ENCODE data around the gene DNAJC5G.
A peak's percentile ranks its signal among the peaks of the same experiment; 100 is the strongest.
"Not testable (repeated sequence)": the region's sequence is repeated elsewhere in the genome, so short reads cannot be mapped to it uniquely, and the experiment has no call there.

The DNAJC5G gene

DNA sequence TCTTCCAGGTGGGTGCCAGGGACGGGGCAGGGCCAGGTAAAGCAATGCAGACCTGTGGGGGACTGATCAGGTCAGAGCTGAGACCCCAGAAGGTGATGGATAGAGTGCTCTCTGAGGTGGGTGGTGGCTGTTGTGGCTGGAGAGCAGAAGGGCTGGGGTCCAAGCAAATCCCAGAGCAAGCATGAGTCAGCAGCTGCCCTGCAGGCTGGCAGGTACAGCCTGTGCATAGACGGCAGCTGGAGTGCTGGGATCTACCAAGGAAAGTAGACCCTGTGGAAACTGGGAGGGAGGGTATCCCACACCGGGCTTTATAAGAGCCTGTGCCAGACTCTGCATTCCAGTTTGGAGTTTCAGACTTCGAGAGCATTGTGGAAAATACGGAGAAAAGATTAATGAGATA lies 7.7 kb downstream of the DNAJC5G start:
- H3K4me3 Mint-ChIP-seq = no peak overlapping the region
- no peak for DNase-seq
- H3K27ac Mint-ChIP-seq = no peak overlapping the region

DNA sequence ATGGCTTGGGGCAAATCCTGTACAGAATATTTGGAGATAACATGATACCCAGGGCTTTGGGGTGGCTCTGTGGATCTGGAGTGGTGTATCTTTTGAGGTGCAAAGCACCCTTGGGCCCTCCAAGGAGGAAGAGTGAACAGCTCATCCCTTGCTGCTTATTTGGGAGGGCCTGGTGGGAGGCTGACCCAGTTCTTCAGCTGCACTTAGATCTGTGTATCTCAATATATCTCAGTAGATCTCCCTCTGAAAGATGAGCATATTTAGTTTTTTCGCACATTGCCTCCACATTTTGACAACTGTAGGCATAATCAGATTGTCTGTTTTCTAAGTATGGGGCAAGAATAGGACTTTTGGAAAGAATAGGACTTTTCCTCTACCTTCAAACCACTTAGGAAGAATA lies 9.8 kb downstream of the DNAJC5G start:
- Mint-ChIP-seq H3K4me3 (no peak overlapping the region), H3K27ac (no peak overlapping the region), H3K9me3 (no peaks in the 10 kb centered on the region), H3K4me1 (no peaks in the 10 kb centered on the region), H3K27me3 (peaks cover 19% of the 10 kb centered on the region), H3K36me3 (ENCODE audit: low read depth) (no peaks in the 10 kb centered on the region)
- DNase-seq (no peak), ATAC-seq (no peak)

More for the DNA sequence above, 7.7 kb downstream of the DNAJC5G start:
- Mint-ChIP-seq H3K9me3 (no peaks in the 10 kb centered on the region), H3K36me3 (ENCODE audit: low read depth) (no peaks in the 10 kb centered on the region), H3K4me1 (peaks cover 3% of the 10 kb centered on the region), H3K27me3 (peaks cover 22% of the 10 kb centered on the region)
- no peak for ATAC-seq

DNA sequence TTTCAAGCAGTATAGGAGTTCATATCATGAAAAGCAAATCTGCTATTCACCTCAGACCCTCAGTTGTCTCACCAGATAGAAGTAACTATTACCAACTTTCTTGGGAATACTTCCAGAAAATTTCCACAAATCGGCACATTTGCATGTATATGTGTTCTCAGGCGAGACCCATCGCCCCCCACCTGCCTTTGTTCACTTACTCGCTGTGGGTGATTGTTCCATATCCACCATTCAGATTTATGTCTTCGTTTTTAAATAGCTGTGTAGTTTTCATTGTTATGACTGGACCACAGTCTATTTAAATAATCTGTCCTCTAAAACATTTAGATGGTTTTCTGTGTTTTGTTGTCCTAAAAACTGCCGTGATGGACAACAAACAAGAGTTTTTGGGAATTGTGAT lies 10.2 kb downstream of the DNAJC5G start:
- Mint-ChIP-seq H3K9me3 (no peaks in the 10 kb centered on the region), H3K4me3 (no peak overlapping the region), H3K36me3 (ENCODE audit: low read depth) (no peaks in the 10 kb centered on the region), H3K27me3 (peaks cover 19% of the 10 kb centered on the region), H3K27ac (no peak overlapping the region), H3K4me1 (no peaks in the 10 kb centered on the region)
- DNase-seq (no peak), ATAC-seq (no peak)

DNA sequence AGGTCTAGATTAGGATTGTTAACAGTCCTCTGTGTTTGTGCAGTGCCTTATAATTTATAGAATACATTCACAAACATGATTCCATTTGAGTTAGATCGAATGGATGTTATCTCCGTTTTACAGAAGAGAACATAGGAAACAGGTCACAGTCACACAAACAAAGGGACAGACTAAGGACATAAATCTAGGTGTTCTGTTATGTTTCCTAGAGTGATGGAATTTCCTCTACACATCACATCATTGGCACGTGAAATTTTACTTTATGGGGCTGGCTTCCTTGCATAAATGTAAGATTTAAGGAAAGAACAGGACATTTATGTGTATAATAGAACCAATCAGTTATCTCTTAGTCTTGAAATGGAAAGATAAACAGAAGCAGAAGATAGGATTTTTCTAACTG lies 13.4 kb downstream of the DNAJC5G start:
- Mint-ChIP-seq H3K36me3 (ENCODE audit: low read depth) (no peaks in the 10 kb centered on the region), H3K27me3 (peaks cover 9% of the 10 kb centered on the region), H3K9me3 (no peaks in the 10 kb centered on the region), H3K4me3 (no peak overlapping the region), H3K27ac (no peak overlapping the region), H3K4me1 (no peaks in the 10 kb centered on the region)
- ATAC-seq (no peak), DNase-seq (no peak)

DNA sequence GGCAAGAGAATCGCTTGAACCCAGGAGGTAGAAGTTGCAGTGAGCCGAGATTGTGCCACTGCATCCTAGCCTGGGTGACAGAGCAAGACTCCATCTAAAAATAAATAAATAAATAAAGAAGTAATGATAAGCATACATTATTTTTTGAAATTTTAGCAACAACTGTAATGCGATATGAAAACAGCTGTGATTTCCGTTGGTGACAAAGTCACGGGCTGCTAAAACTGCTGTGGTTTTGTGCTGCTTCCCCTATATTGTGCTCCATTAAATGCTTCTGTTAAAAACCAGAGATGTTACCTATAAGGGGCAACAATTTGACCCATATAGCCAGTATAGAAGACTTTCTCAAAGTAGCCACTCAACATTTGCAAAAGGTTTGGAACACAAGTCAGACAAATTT lies 15.3 kb downstream of the DNAJC5G start:
- Mint-ChIP-seq H3K4me3 (no peak overlapping the region), H3K27ac (no peak overlapping the region), H3K9me3 (no peaks in the 10 kb centered on the region), H3K4me1 (no peaks in the 10 kb centered on the region), H3K27me3 (peaks cover 10% of the 10 kb centered on the region), H3K36me3 (ENCODE audit: low read depth) (no peaks in the 10 kb centered on the region)
- DNase-seq (no peak), ATAC-seq (no peak)

DNA sequence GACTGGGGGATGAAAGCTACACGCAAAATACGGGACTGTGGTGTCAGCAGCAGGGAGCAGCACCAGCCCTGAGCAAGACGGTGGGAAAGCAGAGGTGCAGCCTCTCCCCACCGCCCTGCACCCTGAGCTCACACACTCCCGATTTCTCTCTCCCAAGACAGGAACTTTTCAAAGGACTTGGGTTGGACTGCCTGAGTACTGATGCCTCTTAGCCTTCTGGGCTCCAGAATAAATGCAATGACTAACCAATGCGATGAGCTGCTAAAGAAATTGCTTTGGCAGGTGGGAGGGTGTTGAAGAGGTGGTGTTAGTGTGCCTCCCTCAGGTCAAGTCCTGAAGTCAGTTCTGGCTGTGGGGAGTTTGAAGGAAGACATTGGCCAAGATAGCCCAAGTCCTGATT lies 16.6 kb downstream of the DNAJC5G start:
- Mint-ChIP-seq H3K27ac (no peak overlapping the region), H3K9me3 (no peaks in the 10 kb centered on the region), H3K36me3 (ENCODE audit: low read depth) (no peaks in the 10 kb centered on the region)

DNA sequence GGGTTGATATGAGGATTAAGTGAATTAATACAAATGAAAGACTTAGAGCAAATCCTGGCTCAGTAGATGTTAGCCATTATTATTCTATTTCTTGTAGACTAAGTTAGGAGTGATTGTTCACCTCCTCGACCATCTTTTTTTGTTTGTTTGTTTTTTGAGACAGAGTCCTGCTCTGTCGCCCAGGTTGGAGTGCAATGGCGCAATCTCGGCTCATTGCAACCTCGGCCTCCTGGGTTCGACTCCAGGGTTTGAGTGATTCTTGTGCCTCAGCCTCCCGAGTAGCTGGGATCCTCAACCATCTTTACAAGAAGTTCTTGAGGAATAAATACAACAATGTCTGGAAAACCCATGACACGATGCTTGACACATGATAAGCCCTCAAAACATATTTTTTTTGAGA lies 19.7 kb downstream of the DNAJC5G start:
- H3K4me3 Mint-ChIP-seq = no peak overlapping the region
- H3K27me3 Mint-ChIP-seq = peaks cover 17% of the 10 kb centered on the region
- ATAC-seq (no peak), DNase-seq (no peak)
- no peaks in the 10 kb centered on the region for H3K4me1 Mint-ChIP-seq
- no peak overlapping the region for H3K27ac Mint-ChIP-seq
- no peaks in the 10 kb centered on the region for H3K36me3 Mint-ChIP-seq (ENCODE audit: low read depth)
- H3K9me3 Mint-ChIP-seq = no peaks in the 10 kb centered on the region

More for the DNA sequence above, 16.6 kb downstream of the DNAJC5G start:
- Mint-ChIP-seq H3K4me1 (no peaks in the 10 kb centered on the region), H3K27me3 (peaks cover 12% of the 10 kb centered on the region), H3K4me3 (no peak overlapping the region)
- no peak for DNase-seq
- ATAC-seq = no peak

DNA sequence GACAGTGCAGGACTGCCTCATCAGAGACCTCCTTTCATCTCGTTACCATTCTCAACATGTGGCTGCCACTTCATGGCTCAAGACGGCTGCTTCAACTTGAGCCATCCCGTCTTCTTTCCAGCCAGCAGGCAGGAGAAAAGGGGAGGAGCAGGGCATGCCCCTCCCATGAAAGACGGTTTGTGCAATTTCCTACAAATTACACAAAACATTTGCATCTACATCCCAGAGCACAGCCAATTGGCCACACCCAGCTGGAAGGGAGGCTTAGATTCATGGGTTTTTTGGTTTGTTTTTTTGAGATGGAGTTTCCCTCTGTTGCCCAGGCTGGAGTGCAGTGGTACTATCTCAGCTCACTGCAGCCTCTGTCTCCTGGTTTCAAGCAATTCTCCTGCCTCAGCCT lies 21.2 kb downstream of the DNAJC5G start:
- H3K9me3 Mint-ChIP-seq = no peaks in the 10 kb centered on the region
- ATAC-seq (no peak), DNase-seq (no peak)
- H3K4me1 Mint-ChIP-seq = no peaks in the 10 kb centered on the region
- no peak overlapping the region for H3K27ac Mint-ChIP-seq
- H3K27me3 Mint-ChIP-seq = peaks cover 17% of the 10 kb centered on the region
- no peaks in the 10 kb centered on the region for H3K36me3 Mint-ChIP-seq (ENCODE audit: low read depth)
- H3K4me3 Mint-ChIP-seq = no peak overlapping the region

DNA sequence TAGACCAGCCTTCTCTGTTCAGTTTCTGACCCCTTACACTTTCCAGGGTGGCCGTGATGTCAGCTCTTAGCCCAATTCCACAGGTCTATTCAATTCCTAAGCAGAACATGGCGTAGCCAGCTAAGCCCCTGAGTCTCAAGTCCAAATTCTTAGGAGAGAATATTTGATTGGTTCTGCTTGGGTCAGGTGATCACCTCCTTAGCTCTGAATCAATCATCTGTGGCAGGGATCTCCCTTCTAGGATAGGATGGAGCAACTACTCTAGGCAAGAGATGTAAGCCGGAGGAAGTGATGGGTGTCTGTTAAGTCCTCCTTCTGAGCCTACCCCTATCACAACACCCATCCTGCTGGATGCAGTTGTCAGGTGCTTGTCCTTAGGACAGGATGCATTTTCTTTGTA lies 22.0 kb downstream of the DNAJC5G start:
- no peaks in the 10 kb centered on the region for H3K9me3 Mint-ChIP-seq

DNA sequence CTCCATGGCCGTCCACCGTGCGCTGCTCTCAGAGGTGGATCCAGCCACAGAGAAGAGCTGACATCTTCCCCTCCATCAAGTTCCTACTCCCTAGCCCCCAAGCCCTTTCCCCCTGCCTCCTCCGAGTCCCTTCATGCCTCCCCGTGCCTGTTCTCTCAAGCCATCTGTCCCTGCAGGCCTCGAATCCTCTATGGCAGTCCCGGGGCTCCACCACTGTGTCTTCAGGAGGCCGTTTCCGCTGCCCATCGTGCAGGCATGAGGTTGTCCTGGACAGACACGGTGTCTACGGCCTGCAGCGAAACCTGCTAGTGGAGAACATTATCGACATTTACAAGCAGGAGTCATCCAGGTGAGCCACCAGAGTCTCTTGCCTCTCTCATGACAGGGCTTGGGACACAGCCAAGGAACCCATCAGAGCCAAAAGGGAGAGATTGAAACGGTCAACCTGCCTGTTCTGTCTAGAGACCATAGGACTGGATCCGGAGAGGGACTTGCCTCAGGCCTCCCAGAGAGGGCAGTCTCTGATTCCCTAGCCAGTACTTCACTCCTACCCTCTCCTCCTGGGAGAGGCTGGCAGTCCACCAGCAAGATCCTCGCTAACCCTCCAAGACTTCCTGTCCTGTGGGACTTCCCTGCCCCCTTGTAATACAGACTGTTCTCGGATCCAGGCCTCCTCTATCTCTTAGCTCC lies 23.3 kb downstream of the DNAJC5G start:
- Mint-ChIP-seq H3K4me3 (no peak overlapping the region), H3K27ac (no peak overlapping the region), H3K9me3 (no peaks in the 10 kb centered on the region), H3K27me3 (peaks cover 14% of the 10 kb centered on the region), H3K4me1 (peaks cover 3% of the 10 kb centered on the region), H3K36me3 (ENCODE audit: low read depth) (no peaks in the 10 kb centered on the region)
- DNase-seq (no peak), ATAC-seq (no peak)

More for the DNA sequence above, 22.0 kb downstream of the DNAJC5G start:
- ATAC-seq = no peak
- Mint-ChIP-seq H3K27me3 (peaks cover 16% of the 10 kb centered on the region), H3K36me3 (ENCODE audit: low read depth) (no peaks in the 10 kb centered on the region), H3K27ac (no peak overlapping the region), H3K4me3 (no peak overlapping the region), H3K4me1 (no peaks in the 10 kb centered on the region)
- DNase-seq = no peak

DNA sequence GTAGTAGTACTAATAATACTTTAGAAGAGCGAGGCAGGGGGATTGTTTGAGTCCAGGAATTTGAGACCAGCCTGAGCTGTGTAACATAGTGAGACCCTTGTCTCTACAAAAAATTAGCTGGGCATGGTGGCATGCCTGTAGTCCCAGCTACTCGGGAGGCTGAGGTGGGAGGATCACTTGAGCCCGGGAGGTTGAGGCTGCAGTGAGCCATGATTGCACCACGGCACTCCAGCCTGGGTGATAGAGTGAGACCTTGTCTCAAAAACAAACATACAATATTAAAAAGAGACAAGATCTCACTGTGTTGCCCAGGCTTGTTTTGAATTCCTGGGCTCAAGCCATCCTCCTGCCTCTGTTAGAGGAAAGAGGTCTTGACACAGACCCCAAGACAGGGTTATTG lies 25.4 kb downstream of the DNAJC5G start:
- not testable (repeated sequence) for H3K36me3 Mint-ChIP-seq (ENCODE audit: low read depth); H3K4me1 Mint-ChIP-seq; DNase-seq; H3K27ac Mint-ChIP-seq; H3K4me3 Mint-ChIP-seq; H3K9me3 Mint-ChIP-seq; ATAC-seq
- H3K27me3 Mint-ChIP-seq = peaks cover 23% of the 10 kb centered on the region

DNA sequence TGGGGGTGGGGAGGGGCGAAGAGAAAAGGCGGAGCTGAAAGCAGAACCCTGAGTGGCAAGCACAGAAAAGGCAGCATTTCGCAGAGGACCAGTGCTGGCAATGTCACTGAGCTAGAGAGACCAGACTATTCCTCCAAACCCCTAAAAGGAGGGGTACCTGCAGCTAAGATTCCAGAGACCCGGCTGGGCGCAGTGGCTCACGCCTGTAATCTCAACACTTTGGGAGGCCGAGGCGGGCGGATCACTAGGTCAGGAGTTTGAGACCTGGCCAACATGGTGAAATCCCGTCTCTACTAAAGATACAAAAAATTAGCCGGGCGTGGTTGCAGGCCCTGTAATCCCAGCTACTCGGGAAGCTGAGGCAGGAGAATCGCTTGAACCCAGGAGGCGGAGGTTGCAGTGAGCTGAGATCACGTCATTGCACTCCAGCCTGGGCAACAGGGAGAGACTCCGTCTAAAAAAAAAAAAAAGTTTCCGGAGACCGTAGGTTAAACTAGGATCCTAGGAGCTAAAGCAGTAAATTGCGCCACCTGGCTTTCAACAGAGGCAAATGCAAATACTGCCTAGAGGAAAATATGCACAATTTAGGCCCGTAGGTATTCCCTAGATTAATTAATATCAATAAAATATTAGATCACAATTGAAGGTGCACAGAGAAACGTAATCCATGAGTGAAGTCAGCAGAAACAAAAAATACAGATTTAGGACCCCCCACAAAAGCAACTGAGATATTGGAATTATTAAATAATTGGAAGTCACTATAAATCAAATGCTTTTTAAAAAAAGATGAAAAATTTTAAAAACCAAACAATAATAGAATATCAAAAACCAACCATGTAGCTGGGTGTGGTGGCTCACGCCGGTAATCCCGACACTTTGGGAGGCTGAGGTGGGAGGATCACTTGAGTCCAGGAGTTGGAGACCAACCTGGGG lies 28.1 kb downstream of the DNAJC5G start:
- Mint-ChIP-seq H3K4me1 (peaks cover 12% of the 10 kb centered on the region), H3K9me3 (no peaks in the 10 kb centered on the region), H3K27me3 (peaks cover 22% of the 10 kb centered on the region), H3K36me3 (ENCODE audit: low read depth) (no peaks in the 10 kb centered on the region), H3K4me3 (peak overlapping the region; percentile 52), H3K27ac (no peak overlapping the region)
- ATAC-seq (peak; percentile 74), DNase-seq (peak; percentile 44)

DNA sequence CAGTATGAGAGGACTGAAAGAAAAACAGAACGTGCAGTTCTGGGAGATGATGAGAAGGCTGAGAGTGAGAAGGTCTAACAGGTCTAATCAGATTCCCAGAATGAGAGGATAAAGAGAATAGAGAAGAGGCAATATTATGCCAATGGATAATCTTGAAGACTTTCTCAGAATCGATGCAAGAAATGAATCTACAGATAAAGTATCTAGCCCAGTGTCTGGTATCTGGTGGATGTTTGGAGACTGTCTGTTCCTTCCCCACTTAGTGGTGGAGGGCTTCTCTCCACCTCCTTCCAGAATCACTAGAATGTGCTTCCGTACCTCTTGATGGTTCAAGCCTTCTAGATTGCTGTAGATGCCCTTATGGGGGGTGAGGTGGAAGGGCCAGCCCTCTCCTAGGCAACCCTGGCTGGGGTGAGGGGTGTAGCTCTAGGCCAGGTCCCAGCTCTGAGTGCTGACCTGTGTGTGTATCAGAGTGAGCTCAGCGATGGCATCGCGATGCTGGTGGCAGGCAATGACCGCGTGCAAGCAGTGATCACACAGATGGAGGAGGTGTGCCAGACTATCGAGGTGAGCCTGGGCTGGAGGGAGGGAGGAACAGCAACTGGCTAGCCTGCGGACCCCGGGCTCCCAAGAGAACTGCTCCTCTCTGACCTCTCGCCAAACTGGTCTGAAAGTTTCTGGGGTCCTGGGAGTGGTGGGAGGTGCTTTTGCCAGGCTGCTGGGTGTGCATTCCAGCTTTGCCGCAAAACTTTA lies 29.4 kb downstream of the DNAJC5G start:
- H3K27me3 Mint-ChIP-seq = peaks cover 15% of the 10 kb centered on the region
- no peak for ATAC-seq
- no peaks in the 10 kb centered on the region for H3K9me3 Mint-ChIP-seq
- DNase-seq = no peak
- H3K36me3 Mint-ChIP-seq (ENCODE audit: low read depth) = peaks cover 4% of the 10 kb centered on the region
- no peak overlapping the region for H3K4me3 Mint-ChIP-seq
- H3K4me1 Mint-ChIP-seq = peaks cover 12% of the 10 kb centered on the region
- no peak overlapping the region for H3K27ac Mint-ChIP-seq

DNA sequence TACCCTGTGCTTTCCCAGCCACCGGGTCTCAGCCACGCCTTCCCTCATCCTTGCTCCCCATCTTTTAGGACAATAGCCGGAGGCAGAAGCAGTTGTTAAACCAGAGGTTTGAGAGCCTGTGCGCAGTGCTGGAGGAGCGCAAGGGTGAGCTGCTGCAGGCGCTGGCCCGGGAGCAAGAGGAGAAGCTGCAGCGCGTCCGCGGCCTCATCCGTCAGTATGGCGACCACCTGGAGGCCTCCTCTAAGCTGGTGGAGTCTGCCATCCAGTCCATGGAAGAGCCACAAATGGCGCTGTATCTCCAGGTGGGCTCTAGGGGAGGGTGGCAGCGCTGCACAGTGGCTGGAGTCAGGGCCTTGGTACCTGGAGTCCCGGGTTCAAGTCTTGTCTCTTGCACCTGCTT lies 30.3 kb downstream of the DNAJC5G start:
- Mint-ChIP-seq H3K36me3 (ENCODE audit: low read depth) (peaks cover 8% of the 10 kb centered on the region), H3K4me1 (peaks cover 12% of the 10 kb centered on the region), H3K9me3 (no peaks in the 10 kb centered on the region), H3K27ac (no peak overlapping the region), H3K4me3 (no peak overlapping the region), H3K27me3 (peaks cover 15% of the 10 kb centered on the region)
- no peak for ATAC-seq
- DNase-seq = no peak

Measured in activated naive CD8-positive, alpha-beta T cell treated with anti-CD3 and anti-CD28 coated beads, Interleukin-2, amount 50 U/mL, for 24 hours (primary cell).